Measurements from ENCODE around the gene LAMC1.
A peak's percentile ranks its signal among the peaks of the same experiment; 100 is the strongest.

The LAMC1 gene

GRCh38 chr1:183043254-183043653, 20.0 kb downstream of the LAMC1 start:
- Histone ChIP-seq H3K4me1 (peaks cover 0 to 100% (median 36%) of the 10 kb centered on the region in 4 donors), H3K27me3 (no peaks in the 10 kb centered on the region), H3K27ac (peak overlapping the region; percentile 49 to 50), H3K4me3 (no peak overlapping the region), H3K36me3 (no peaks in the 10 kb centered on the region), H3K9me3 (no peaks in the 10 kb centered on the region)
- intact Hi-C loops (cut with DNase I; ENCODE audit: low total_unique reads): no loop called here
- DNase-seq: no peak
- TF ChIP-seq CTCF (IDR thresholded peaks at IDR 0.05): no peak

GRCh38 chr1:183043872-183044854, 20.9 kb downstream of the LAMC1 start:
- H3K27ac ChIP-seq: peak overlapping the region; percentile 49 to 50
- TF ChIP-seq CTCF (IDR thresholded peaks at IDR 0.05): no peak
- intact Hi-C loops (cut with DNase I; ENCODE audit: low total_unique reads): no loop called here

GRCh38 chr1:183044893-183045649, 21.9 kb downstream of the LAMC1 start:
- TF ChIP-seq CTCF (IDR thresholded peaks at IDR 0.05): no peak
- Histone ChIP-seq H3K27me3 (no peaks in the 10 kb centered on the region), H3K4me3 (no peak overlapping the region), H3K27ac (peak overlapping the region; percentile 49 to 50), H3K36me3 (no peaks in the 10 kb centered on the region), H3K4me1 (peaks cover 0 to 99% (median 31%) of the 10 kb centered on the region in 4 donors), H3K9me3 (no peaks in the 10 kb centered on the region)
- no peak for DNase-seq
- intact Hi-C loops (cut with DNase I; ENCODE audit: low total_unique reads): no loop called here

More at GRCh38 chr1:183043872-183044854, 20.9 kb downstream of the LAMC1 start:
- DNase-seq: no peak
- H3K4me1 ChIP-seq: peaks cover 0 to 100% (median 35%) of the 10 kb centered on the region in 4 donors
- H3K27me3 ChIP-seq: no peaks in the 10 kb centered on the region
- H3K36me3 ChIP-seq: no peaks in the 10 kb centered on the region
- no peaks in the 10 kb centered on the region for H3K9me3 ChIP-seq
- H3K4me3 ChIP-seq: peak overlapping the region; percentile 0 to 9

GRCh38 chr1:183048087-183049085, 25.2 kb downstream of the LAMC1 start:
- no peak for TF ChIP-seq CTCF (IDR thresholded peaks at IDR 0.05)
- DNase-seq: no peak
- H3K4me1 ChIP-seq: peaks cover 0 to 91% (median 30%) of the 10 kb centered on the region in 4 donors
- intact Hi-C loops (cut with DNase I; ENCODE audit: low total_unique reads): no loop called here
- H3K4me3 ChIP-seq: no peak overlapping the region
- peak overlapping the region in 1 of 2 donors; percentile 50 for H3K27ac ChIP-seq
- H3K27me3 ChIP-seq: no peaks in the 10 kb centered on the region
- H3K36me3 ChIP-seq: no peaks in the 10 kb centered on the region
- H3K9me3 ChIP-seq: no peaks in the 10 kb centered on the region

GRCh38 chr1:183051546-183051945, 28.3 kb downstream of the LAMC1 start:
- Histone ChIP-seq H3K4me1 (peaks cover 0 to 85% (median 23%) of the 10 kb centered on the region in 4 donors), H3K36me3 (no peaks in the 10 kb centered on the region), H3K4me3 (no peak overlapping the region), H3K27me3 (no peaks in the 10 kb centered on the region), H3K9me3 (no peaks in the 10 kb centered on the region), H3K27ac (peak overlapping the region in 1 of 2 donors; percentile 47)
- DNase-seq: no peak
- intact Hi-C loops (cut with DNase I; ENCODE audit: low total_unique reads): no loop called here
- TF ChIP-seq CTCF (IDR thresholded peaks at IDR 0.05): no peak

All from tibial artery (tissue), 4 donors.